ENCODE measurements around the gene ITIH5.

DNA sequence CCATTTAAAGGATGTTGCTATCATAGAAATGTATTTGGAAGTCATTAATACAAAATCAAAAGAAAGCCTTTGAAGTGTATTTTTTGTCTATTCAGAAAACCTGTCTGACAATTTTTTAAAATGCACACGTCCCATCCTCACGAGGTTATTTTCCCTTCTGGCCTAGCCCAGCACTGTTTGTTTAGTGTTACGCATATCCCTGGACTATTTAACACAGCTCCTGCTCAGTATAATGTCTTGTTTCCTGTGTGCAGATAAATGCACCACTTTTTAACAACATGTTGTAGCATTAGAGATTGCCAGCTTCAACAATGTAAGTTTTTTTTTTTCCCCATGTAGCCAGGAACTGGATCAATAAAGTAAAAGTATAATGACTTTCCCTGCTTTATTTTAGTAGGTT is 153.3 kb downstream of the ITIH5 start:
- TF ChIP-seq CTCF (IDR thresholded peaks at IDR 0.05) = no peak
- TF ChIP-seq POLR2A (IDR thresholded peaks at IDR 0.05) = no peak
